Fibroblast of lung (primary cell): ENCODE data around the gene LDLRAD3.

Experiments
- EZH2 ChIP-seq: IDR thresholded peaks from 2 replicates; pipeline ENCODE4 v1.5.1; 2012; ENCODE audit warnings: low read length, control low read depth, mild to moderate bottlenecking; ENCODE audit errors: missing control alignments
- TF ChIP-seq, protein P1 (sequence below), 2 donors: IDR thresholded peaks in 1 of 2; conservative IDR thresholded peaks in 1 of 2; 1 replicate in 1 of 2; 2 replicates in 1 of 2; pipeline ENCODE4 v1.5.1; 2011 to 2012; ENCODE audit warnings: low read length in 2 of 2, control low read depth in 1 of 2, inconsistent platforms in 1 of 2, low read depth in 1 of 2, mild to moderate bottlenecking in 1 of 2

DNA sequence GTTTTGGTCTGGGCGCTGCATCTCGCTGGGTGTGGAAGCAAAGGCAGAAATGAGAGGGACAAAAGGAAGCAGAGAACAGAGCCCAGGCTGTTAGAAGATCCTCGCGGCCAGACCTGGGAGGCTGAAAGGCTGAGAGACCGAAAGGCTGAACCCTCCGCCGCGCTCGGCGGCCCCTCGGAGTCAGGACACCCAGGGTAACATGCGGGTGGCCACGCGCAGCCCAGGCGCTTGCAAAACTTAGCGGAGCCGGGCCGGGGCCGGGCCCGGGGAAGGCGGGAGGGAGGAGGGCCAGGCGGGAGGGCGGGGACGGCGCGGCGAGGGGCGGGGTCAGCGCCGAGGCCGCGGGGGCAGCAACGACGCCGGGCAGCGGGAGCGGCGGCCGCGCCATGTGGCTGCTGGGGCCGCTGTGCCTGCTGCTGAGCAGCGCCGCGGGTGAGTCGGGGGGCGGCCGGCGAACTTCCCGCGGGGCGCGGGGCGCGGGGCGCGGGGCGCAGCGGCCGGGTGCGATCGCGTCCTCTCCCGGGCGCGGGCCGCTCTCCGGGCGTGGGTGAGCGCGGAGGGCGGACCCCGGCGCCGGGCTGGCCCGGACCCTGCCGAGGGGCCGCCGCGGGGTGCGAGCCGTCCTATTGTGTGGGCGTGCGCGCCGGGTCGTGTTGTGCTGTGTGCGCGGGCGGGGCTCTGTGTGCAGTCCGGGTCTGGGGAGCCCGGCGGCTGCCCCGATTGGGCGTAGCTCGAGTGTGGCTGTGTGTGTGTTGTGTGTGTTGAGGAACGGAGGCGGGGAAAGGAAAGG, at the start of gene LDLRAD3:
- TF ChIP-seq, protein P1, sequence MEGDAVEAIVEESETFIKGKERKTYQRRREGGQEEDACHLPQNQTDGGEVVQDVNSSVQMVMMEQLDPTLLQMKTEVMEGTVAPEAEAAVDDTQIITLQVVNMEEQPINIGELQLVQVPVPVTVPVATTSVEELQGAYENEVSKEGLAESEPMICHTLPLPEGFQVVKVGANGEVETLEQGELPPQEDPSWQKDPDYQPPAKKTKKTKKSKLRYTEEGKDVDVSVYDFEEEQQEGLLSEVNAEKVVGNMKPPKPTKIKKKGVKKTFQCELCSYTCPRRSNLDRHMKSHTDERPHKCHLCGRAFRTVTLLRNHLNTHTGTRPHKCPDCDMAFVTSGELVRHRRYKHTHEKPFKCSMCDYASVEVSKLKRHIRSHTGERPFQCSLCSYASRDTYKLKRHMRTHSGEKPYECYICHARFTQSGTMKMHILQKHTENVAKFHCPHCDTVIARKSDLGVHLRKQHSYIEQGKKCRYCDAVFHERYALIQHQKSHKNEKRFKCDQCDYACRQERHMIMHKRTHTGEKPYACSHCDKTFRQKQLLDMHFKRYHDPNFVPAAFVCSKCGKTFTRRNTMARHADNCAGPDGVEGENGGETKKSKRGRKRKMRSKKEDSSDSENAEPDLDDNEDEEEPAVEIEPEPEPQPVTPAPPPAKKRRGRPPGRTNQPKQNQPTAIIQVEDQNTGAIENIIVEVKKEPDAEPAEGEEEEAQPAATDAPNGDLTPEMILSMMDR (conservative IDR thresholded peaks at IDR 0.05 in 1 of 2, IDR thresholded peaks at IDR 0.05 in 1 of 2; ENCODE audit: low read depth in 1 of 2, low read length in 2 of 2) = no peak
- no peak for TF ChIP-seq EZH2
